Caco-2 (cell line): Measurements from ENCODE around the gene CCDC179. TPM values are rescaled to one million over a fixed set of nuclear protein-coding genes. Genes with fewer than 3 reads are reported as not detected.

Source experiments
- BruUV-seq: library from RNA; stranded (reverse); fragments of 400-500 nt; replicated peaks from 2 replicates; lab custom pipeline; 2021; lab: Mats Ljungman, UMichigan
- CTCF ChIA-PET: fragments of 300-600 bp; sonication (Branson Sonifier 250); formaldehyde crosslinking; loops from one replicate; lab custom pipeline; 2022; ENCODE audit warnings: antibody characterized with exemption; lab: Charles Lee
- POLR2A ChIA-PET: fragments of 300-600 bp; sonication (Branson Sonifier 250); formaldehyde crosslinking; loops from one replicate; lab custom pipeline; 2022; ENCODE audit warnings: antibody characterized with exemption; lab: Charles Lee
- DNase-seq, 2 experiments: peaks; one replicate each; pipeline versions ENCODE4 v3.0.0 to v3.0.0-alpha.2; 2020 to 2022
- H3K27me3 ChIP-seq: replicated peaks from 2 replicates; pipeline ENCODE4 v1.6.0; 2011; ENCODE audit warnings: low read length; ENCODE audit not compliant: control insufficient read depth, insufficient read depth
- H3K36me3 ChIP-seq: 2 replicates; pipeline ENCODE4 v1.5.1; 2011; ENCODE audit warnings: low read length; ENCODE audit not compliant: control insufficient read depth, insufficient read depth
- H3K4me1 ChIP-seq: fragments of 250-450 bp; sonication (Bioruptor Pico); 2 replicates; pipeline ENCODE4 v1.5.1; 2020; ENCODE audit warnings: mild to moderate bottlenecking
- H3K4me3 ChIP-seq: 2 replicates; pipeline ENCODE4 v1.5.1; 2011; ENCODE audit warnings: low read depth, mild to moderate bottlenecking, control low read depth, low read length
- H3K9me3 ChIP-seq: fragments of 250-450 bp; sonication (Bioruptor Pico); 2 replicates; pipeline ENCODE4 v1.5.1; 2020; ENCODE audit warnings: mild to moderate bottlenecking, moderate library complexity
- H3K27ac Mint-ChIP-seq: one replicate; pipeline ENCODE4 v1.8.0; 2022; ENCODE audit warnings: mixed read lengths; ENCODE audit not compliant: unreplicated experiment
- H3K27me3 Mint-ChIP-seq: one replicate; pipeline ENCODE4 v1.8.0; 2022; ENCODE audit warnings: mixed read lengths; ENCODE audit not compliant: insufficient read depth, unreplicated experiment
- H3K36me3 Mint-ChIP-seq: one replicate; pipeline ENCODE4 v1.8.0; 2022; ENCODE audit warnings: mild to moderate bottlenecking, mixed read lengths; ENCODE audit not compliant: insufficient read depth, unreplicated experiment
- H3K4me1 Mint-ChIP-seq: one replicate; pipeline ENCODE4 v1.8.0; 2022; ENCODE audit warnings: low read depth, mixed read lengths; ENCODE audit not compliant: unreplicated experiment
- H3K4me3 Mint-ChIP-seq: one replicate; pipeline ENCODE4 v1.8.0; 2022; ENCODE audit warnings: mild to moderate bottlenecking, moderate library complexity, mixed read lengths; ENCODE audit not compliant: unreplicated experiment
- H3K9me3 Mint-ChIP-seq: one replicate; pipeline ENCODE4 v1.8.0; 2022; ENCODE audit warnings: mixed read lengths; ENCODE audit not compliant: unreplicated experiment
- intact Hi-C: fragments of 100-400 bp; cut with micrococcal nuclease; formaldehyde crosslinking; loops from one replicate; pipeline ENCODE4 v1.10.0; 2022; ENCODE audit not compliant: unreplicated experiment
- total RNA-seq: library from RNA; stranded (reverse); gene quantifications from 2 replicates; pipeline ENCODE4 v1.2.3, GENCODE V29; 2022
- TF ChIP-seq, protein P1 (sequence below), 2 experiments: fragments of 200-600 bp in 1 of 2; IDR thresholded peaks; 1 replicate in 1 of 2; 2 replicates in 1 of 2; pipeline versions ENCODE4 v1.5.1 to v1.8.0; 2011 to 2022; ENCODE audit warnings: antibody characterized with exemption in 1 of 2, control low read depth in 1 of 2, inconsistent platforms in 1 of 2, low read depth in 1 of 2, low read length in 1 of 2, mild to moderate bottlenecking in 1 of 2, moderate library complexity in 1 of 2; ENCODE audit not compliant: insufficient read depth in 1 of 2, severe bottlenecking in 1 of 2, unreplicated experiment in 1 of 2

The CCDC179 gene
- total RNA-seq, 1 experiment from 2014 or later: not detected

DNA sequence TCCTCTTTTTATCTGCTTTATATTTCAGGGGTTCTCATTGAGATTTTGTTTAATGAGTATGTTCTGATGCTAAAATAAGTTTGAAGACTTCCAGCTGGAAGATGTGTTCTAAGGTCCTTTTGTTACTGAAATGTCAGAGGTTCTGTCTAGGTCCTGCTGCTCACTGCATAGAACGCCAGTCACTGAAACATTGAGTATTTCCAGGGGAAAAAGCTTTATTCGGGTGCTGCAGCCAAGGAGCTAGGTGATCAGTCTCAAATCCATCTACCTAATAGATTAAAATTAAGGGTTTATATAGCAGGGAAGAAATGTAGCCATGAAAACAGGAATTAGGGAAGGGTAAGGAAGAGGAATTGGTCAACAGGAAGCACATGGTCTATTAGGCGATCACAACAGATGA is 50.4 kb downstream of the CCDC179 start:
- ChIA-PET POLR2A (no interaction called here), CTCF (no interaction called here)
- Mint-ChIP-seq H3K27ac (no peak overlapping the region), H3K27me3 (peaks cover 3% of the 10 kb centered on the region), H3K4me3 (no peak overlapping the region), H3K4me1 (no peaks in the 10 kb centered on the region), H3K36me3 (no peaks in the 10 kb centered on the region), H3K9me3 (peaks cover 9% of the 10 kb centered on the region)
- no TSS peak for BruUV-seq
- Histone ChIP-seq H3K36me3 (no peaks in the 10 kb centered on the region), H3K9me3 (no peaks in the 10 kb centered on the region; the same call in 1 of the 2 replicates), H3K4me3 (no peak overlapping the region), H3K4me1 (no peaks in the 10 kb centered on the region), H3K27me3 (no peaks in the 10 kb centered on the region)
- no peak for DNase-seq
- intact Hi-C loops: no loop called here
- TF ChIP-seq, protein P1, sequence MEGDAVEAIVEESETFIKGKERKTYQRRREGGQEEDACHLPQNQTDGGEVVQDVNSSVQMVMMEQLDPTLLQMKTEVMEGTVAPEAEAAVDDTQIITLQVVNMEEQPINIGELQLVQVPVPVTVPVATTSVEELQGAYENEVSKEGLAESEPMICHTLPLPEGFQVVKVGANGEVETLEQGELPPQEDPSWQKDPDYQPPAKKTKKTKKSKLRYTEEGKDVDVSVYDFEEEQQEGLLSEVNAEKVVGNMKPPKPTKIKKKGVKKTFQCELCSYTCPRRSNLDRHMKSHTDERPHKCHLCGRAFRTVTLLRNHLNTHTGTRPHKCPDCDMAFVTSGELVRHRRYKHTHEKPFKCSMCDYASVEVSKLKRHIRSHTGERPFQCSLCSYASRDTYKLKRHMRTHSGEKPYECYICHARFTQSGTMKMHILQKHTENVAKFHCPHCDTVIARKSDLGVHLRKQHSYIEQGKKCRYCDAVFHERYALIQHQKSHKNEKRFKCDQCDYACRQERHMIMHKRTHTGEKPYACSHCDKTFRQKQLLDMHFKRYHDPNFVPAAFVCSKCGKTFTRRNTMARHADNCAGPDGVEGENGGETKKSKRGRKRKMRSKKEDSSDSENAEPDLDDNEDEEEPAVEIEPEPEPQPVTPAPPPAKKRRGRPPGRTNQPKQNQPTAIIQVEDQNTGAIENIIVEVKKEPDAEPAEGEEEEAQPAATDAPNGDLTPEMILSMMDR (IDR thresholded peaks at IDR 0.05; ENCODE audit: insufficient read depth in 1 of 2, low read depth in 1 of 2, low read length in 1 of 2, severe bottlenecking in 1 of 2, unreplicated experiment in 1 of 2): no peak

- Mint-ChIP-seq H3K9me3 (peaks cover 9% of the 10 kb centered on the region), H3K4me1 (no peaks in the 10 kb centered on the region), H3K36me3 (no peaks in the 10 kb centered on the region), H3K27me3 (no peaks in the 10 kb centered on the region), H3K27ac (no peak overlapping the region), H3K4me3 (no peak overlapping the region)
- H3K4me1 ChIP-seq: no peaks in the 10 kb centered on the region
- intact Hi-C loops: no loop called here
- ChIA-PET POLR2A (no interaction called here), CTCF (no interaction called here)
- H3K9me3 ChIP-seq: no peaks in the 10 kb centered on the region; the same call in 1 of the 2 replicates
- no peaks in the 10 kb centered on the region for H3K36me3 ChIP-seq
- no peak overlapping the region for H3K4me3 ChIP-seq
- TF ChIP-seq, protein P1 (IDR thresholded peaks at IDR 0.05; ENCODE audit: insufficient read depth in 1 of 2, low read depth in 1 of 2, low read length in 1 of 2, severe bottlenecking in 1 of 2, unreplicated experiment in 1 of 2): no peak
- H3K27me3 ChIP-seq: no peaks in the 10 kb centered on the region
- no TSS peak for BruUV-seq
- no peak for DNase-seq
Observed at GRCh38 chr11:22808571-22809197, 51.6 kb downstream of the CCDC179 start.

- POLR2A ChIA-PET: no interaction called here
- Histone ChIP-seq H3K27me3 (no peaks in the 10 kb centered on the region), H3K4me3 (no peak overlapping the region), H3K36me3 (no peaks in the 10 kb centered on the region), H3K4me1 (no peaks in the 10 kb centered on the region), H3K9me3 (no peaks in the 10 kb centered on the region; the same call in 1 of the 2 replicates)
- no TSS peak for BruUV-seq
- H3K4me1 Mint-ChIP-seq: no peaks in the 10 kb centered on the region
- no peaks in the 10 kb centered on the region for H3K36me3 Mint-ChIP-seq
- DNase-seq: no peak
- TF ChIP-seq, protein P1 (IDR thresholded peaks at IDR 0.05; ENCODE audit: insufficient read depth in 1 of 2, low read depth in 1 of 2, low read length in 1 of 2, severe bottlenecking in 1 of 2, unreplicated experiment in 1 of 2): no peak
- H3K4me3 Mint-ChIP-seq: no peak overlapping the region
- peaks cover 9% of the 10 kb centered on the region for H3K9me3 Mint-ChIP-seq
- CTCF ChIA-PET: no interaction called here
- no peaks in the 10 kb centered on the region for H3K27me3 Mint-ChIP-seq
- intact Hi-C loops: no loop called here
- no peak overlapping the region for H3K27ac Mint-ChIP-seq
Observed at GRCh38 chr11:22807855-22808570, 52.3 kb downstream of the CCDC179 start.
